Heart right ventricle (tissue), 16 donors: ENCODE results near the gene DNASE2. TPM values are rescaled to one million over a fixed set of nuclear protein-coding genes. Genes with fewer than 3 reads are reported as not detected.
"Not testable (repeated sequence)": the region's sequence is repeated elsewhere in the genome, so short reads cannot be mapped to it uniquely, and the experiment has no call there.

Source experiments
- ATAC-seq, 8 donors: fragments of 200-7000 bp; cut with Tn5 transposase; one replicate each; pipeline ENCODE4 v1.9.1; 2020; ENCODE audit warnings: mild to moderate bottlenecking in 8 of 8, moderate library complexity in 8 of 8, moderate number of reproducible peaks in 1 of 8
- DNase-seq, 2 donors: peaks; one replicate each; pipeline ENCODE4 v3.0.0-alpha.2; 2020
- H3K27ac ChIP-seq, 10 donors: fragments of 200-600 bp; sonication (generic) in 2 of 10; one replicate each; pipeline versions ENCODE4 v1.5.0 to v1.8.0; 2020 to 2022; ENCODE audit warnings: mild to moderate bottlenecking in 3 of 10
- H3K27me3 ChIP-seq, 7 donors: fragments of 200-600 bp; one replicate each; pipeline ENCODE4 v1.8.0; 2021 to 2022; ENCODE audit warnings: mild to moderate bottlenecking in 2 of 7
- H3K36me3 ChIP-seq, 9 donors: fragments of 200-600 bp; sonication (generic) in 1 of 9; one replicate each; pipeline versions ENCODE4 v1.5.0 to v1.8.0; 2020 to 2022; ENCODE audit warnings: mild to moderate bottlenecking in 2 of 9
- H3K4me1 ChIP-seq, 9 donors: fragments of 200-600 bp; sonication (generic) in 1 of 9; one replicate each; pipeline versions ENCODE4 v1.5.0 to v1.8.0; 2020 to 2022; ENCODE audit warnings: mild to moderate bottlenecking in 4 of 9
- H3K4me3 ChIP-seq, 10 donors: fragments of 200-600 bp; sonication (generic) in 2 of 10; one replicate each; pipeline versions ENCODE4 v1.5.0 to v1.8.0; 2020 to 2022; ENCODE audit warnings: mild to moderate bottlenecking in 7 of 10, moderate library complexity in 2 of 10
- H3K9me3 ChIP-seq, 11 donors: fragments of 200-600 bp in 10 of 11; sonication (generic) in 2 of 11; one replicate each; pipeline versions ENCODE4 v1.5.0 to v1.8.0; 2013 to 2022; ENCODE audit warnings: mild to moderate bottlenecking in 2 of 11, control low read depth in 1 of 11, moderate library complexity in 1 of 11
- WGBS, 2 donors: extraction: QIAGEN DNeasy Blood & Tissue Kit; methylation state at CpG; one replicate each; pipeline ENCODE4 v1.1.7; 2013; ENCODE audit warnings: inconsistent platforms in 1 of 2; 5-methylcytosine and 5-hydroxymethylcytosine counted together
- intact Hi-C, 10 donors: fragments of 100-400 bp; cut with DNase I; formaldehyde crosslinking; loops; one replicate each; pipeline versions ENCODE4 v1.11.1 to v1.14.2; 2022
- polyA plus RNA-seq, 2 donors: library from polyadenylated mRNA; stranded (reverse); fragments of 200-250 nt; gene quantifications; one replicate each; pipeline ENCODE4 v1.2.3, GENCODE V29; 2013
- total RNA-seq, 10 donors: library from RNA; stranded (reverse); fragmentation: NEBNext Ultra II Directional in 3 of 10; extraction: Animal tissue kit (Norgen Biotek cat#: 25700) in 3 of 10; gene quantifications; one replicate each; pipeline versions ENCODE4 v1.2.1 to v1.2.4, GENCODE V29; 2021 to 2023
- TF ChIP-seq, protein P1 (sequence below), 9 donors: fragments of 200-600 bp; sonication (generic) in 2 of 9; IDR thresholded peaks; one replicate each; pipeline versions ENCODE4 v1.5.0 to v1.8.0; 2021 to 2022; ENCODE audit warnings: antibody characterized with exemption in 9 of 9, mild to moderate bottlenecking in 5 of 9, moderate library complexity in 1 of 9
- donor health status: Arrhythmogenic right ventricular cardiomyopathy.
- donor health status: ischemic (EF 13 %, LVEDD 7.1; RV severe dilation, severe dysfunction).
- donor health status: healthy with polysubstance abuse.
- donor health status: DM: no; HTN: yes; CAD: no.
- donor health status: DM: no; HTN: no; CAD: no.
- donor health status: ischemic (EF 25% LVEDD 6.9; RV normal size, moderate dysfunction).
- donor health status: ischemic (EF 25% LVEDD 5.7; RV mildly dilated, moderate dysfunction).
- donor health status: healthy.
- donor health status: DM: yes; HTN: yes; CAD: no.
- donor health status: Ischemic cardiomyopathy.
- donor health status: ischemic (EF 35%, LVEDD 5.7; RV mildly dilated, moderate dysfunction).
- donor health status: nonischemic (EF 11% LVEDD 7.7; RV severe dilation, severe dysfunction).
- donor health status: DM: yes; HTN: yes; CAD: no.
- donor health status: PGD.
- donor health status: ischemic (EF 29% LVEDD 5.4; RV normal size, mild dysfunction).
- donor health status: nonischemic (EF 23%, LVEDD 6.1; RV moderate dilation, normal function).

The DNASE2 gene
- total and polyA plus RNA-seq, 12 donors = 10.5 to 34.9 (median 19.9) TPM

DNA sequence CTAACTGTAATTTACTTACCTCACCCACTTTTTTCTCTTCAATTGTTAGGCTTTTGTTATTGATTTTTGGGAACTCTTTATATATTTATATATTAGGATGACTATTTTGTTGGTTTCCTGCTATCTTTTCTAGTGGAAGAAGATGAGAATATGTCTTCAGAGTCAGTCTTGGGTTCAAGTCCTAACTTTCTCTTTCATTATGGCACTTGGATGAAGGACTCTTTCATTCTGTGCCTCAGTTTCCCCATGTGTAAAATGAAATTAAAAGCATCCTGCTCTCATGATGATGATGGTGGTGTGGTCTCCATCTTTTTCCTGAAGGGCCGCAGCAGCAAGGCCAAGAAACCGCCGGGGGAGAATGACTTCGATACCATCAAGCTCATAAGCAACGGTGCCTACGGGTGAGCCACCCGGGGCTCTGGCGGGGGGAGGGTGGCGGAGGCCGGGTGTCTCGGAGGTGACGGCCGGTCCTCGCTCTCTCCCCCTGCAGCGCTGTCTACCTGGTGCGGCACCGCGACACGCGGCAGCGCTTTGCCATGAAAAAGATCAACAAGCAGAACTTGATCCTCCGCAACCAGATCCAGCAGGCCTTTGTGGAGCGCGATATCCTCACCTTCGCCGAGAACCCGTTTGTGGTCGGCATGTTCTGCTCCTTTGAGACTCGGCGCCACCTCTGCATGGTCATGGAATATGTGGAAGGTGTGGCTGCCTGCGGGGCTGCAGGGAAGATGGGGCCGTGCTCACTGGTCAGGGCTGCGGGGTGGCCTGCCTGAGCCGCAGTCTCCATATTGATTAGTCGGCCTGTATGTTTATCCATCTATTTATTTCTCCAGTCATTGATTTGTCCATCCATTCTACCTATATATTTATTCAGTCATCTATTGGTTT, 23.0 kb downstream of the DNASE2 start:
- Histone ChIP-seq H3K4me3 (no peak overlapping the region), H3K27me3 (peaks cover 0 to 2% (median 0%) of the 10 kb centered on the region in 7 donors), H3K36me3 (no peaks in the 10 kb centered on the region), H3K27ac (no peak overlapping the region), H3K9me3 (peaks cover 0 to 24% (median 5%) of the 10 kb centered on the region in 11 donors), H3K4me1 (no peaks in the 10 kb centered on the region)
- ATAC-seq (no peak), DNase-seq (no peak)
- intact Hi-C loops = no loop called here
- 94% methylated on average over 35 of the region's 35 CpGs for WGBS, 2 donors
- TF ChIP-seq, protein P1, sequence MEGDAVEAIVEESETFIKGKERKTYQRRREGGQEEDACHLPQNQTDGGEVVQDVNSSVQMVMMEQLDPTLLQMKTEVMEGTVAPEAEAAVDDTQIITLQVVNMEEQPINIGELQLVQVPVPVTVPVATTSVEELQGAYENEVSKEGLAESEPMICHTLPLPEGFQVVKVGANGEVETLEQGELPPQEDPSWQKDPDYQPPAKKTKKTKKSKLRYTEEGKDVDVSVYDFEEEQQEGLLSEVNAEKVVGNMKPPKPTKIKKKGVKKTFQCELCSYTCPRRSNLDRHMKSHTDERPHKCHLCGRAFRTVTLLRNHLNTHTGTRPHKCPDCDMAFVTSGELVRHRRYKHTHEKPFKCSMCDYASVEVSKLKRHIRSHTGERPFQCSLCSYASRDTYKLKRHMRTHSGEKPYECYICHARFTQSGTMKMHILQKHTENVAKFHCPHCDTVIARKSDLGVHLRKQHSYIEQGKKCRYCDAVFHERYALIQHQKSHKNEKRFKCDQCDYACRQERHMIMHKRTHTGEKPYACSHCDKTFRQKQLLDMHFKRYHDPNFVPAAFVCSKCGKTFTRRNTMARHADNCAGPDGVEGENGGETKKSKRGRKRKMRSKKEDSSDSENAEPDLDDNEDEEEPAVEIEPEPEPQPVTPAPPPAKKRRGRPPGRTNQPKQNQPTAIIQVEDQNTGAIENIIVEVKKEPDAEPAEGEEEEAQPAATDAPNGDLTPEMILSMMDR (IDR thresholded peaks at IDR 0.05) = no peak

DNA sequence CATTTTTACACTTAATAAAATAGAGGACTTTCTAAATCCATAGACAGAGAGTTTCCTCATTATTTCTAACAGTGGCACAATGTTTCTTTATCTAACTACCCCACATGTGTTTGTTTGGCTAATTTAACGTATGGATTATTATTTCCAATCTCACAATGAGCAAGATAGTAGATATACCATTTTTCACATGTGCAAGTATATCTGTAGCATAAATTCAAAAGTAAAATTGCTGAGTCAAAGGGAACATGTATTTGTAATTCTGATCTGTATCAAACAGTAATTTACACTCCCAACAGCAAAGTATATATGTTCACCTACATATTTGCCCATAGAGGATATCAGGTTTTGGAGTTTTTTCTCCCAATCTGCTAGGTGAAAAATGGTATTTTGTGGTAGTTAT, 24.6 kb downstream of the DNASE2 start:
- intact Hi-C loops = no loop called here
- no peak overlapping the region for H3K4me3 ChIP-seq
- TF ChIP-seq, protein P1 (IDR thresholded peaks at IDR 0.05) = no peak
- no peak overlapping the region for H3K27ac ChIP-seq
- WGBS, 2 donors = 71 to 81% methylated on average over 1 of the region's 1 CpG
- H3K27me3 ChIP-seq = no peaks in the 10 kb centered on the region
- no peaks in the 10 kb centered on the region for H3K4me1 ChIP-seq
- H3K36me3 ChIP-seq = no peaks in the 10 kb centered on the region
- DNase-seq (no peak), ATAC-seq (no peak)
- peaks cover 0 to 24% (median 5%) of the 10 kb centered on the region in 11 donors for H3K9me3 ChIP-seq

DNA sequence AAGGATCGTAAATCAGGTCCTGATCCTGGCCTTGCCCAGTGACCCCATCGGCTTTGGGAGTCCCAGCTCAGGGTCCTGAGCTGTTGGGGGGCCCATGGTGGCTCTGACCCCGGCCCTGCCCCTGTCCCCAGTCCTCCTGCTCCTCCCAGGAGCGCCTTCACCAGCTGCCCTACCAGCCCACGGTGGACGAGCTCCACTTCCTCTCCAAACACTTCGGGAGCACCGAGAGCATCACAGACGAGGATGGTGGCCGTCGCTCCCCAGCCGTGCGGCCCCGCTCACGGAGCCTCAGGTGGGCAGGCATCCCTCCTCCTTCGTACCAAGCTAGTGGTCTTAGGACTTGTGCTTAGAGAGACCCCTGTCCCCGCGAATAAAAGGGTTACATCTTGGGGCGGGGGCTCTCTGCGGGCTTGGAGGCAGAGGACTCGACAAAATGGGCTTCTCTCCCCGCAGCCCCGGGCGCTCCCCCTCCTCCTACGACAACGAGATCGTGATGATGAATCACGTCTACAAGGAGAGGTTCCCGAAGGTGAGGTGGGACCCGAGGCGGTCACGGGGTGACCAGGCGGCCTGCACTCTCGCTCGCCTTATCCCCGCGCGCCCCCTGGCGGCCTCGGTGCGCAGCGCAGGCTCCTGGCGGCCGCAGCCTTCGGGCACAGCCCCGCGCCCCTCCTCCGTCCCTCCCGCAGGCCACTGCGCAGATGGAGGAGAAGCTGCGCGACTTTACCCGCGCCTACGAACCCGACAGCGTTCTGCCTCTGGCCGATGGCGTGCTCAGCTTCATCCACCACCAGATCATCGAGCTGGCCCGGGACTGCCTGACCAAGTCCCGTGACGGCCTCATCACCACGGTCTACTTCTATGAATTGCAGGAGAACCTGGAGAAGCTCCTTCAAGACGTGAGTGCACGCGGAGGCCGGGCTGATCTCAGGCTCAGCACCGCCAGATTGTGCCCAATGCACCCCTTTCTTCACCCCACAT, 33.8 kb downstream of the DNASE2 start:
- peaks cover 0 to 49% (median 34%) of the 10 kb centered on the region in 7 donors for H3K27me3 ChIP-seq
- no peak overlapping the region for H3K27ac ChIP-seq
- intact Hi-C loops = loop anchor here in 8 of 10 donors (2.0 to 10.0 kb wide), 9 partner anchors 73 to 285 kb away; partner anchors contain the start of gene HOOK2 (in 1 of the 8)
- no peaks in the 10 kb centered on the region for H3K36me3 ChIP-seq
- H3K4me3 ChIP-seq = peak overlapping the region in 8 of 10 donors; percentile 10 to 45 (median 26)
- ATAC-seq = peak; percentile 95 to 98 (median 96)
- H3K9me3 ChIP-seq = no peaks in the 10 kb centered on the region
- peaks cover 0 to 10% (median 5%) of the 10 kb centered on the region in 9 donors for H3K4me1 ChIP-seq
- WGBS, 2 donors = 14 to 15% methylated on average over 68 to 69 of the region's 69 CpGs
- peak; percentile 68 to 89 for DNase-seq
- TF ChIP-seq, protein P1 (IDR thresholded peaks at IDR 0.05) = peak; percentile 98 to 100 (median 99)

DNA sequence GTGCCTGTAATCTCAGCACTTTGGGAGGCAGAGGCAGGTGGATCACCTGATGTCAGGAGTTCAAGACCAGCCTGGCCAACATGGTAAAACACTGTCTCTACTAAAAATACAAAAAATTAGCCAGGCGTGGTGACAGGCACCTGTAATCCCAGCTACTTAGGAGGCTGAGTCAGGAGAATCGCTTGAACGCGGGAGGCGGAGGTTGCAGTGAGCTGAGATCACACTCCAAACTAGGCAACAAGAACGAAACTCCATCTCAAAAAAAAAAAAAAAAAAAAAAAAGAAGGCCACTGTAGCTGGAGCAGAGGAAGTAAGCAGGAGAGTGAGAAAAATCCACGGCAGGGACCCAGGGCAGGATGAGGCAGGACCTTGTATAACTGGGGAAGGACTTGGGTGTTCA, 34.6 kb downstream of the DNASE2 start:
- not testable (repeated sequence) for H3K9me3 ChIP-seq, H3K36me3 ChIP-seq, H3K4me3 ChIP-seq, H3K27ac ChIP-seq, DNase-seq, ATAC-seq
- Histone ChIP-seq H3K4me1 (peaks cover 0 to 10% (median 5%) of the 10 kb centered on the region in 9 donors), H3K27me3 (peaks cover 0 to 57% (median 42%) of the 10 kb centered on the region in 7 donors)
- intact Hi-C loops = loop anchor here in 8 of 10 donors (2.0 to 10.0 kb wide), 9 partner anchors 72 to 284 kb away; partner anchors contain the start of gene HOOK2 (in 1 of the 8)
- whole genome bisulfite sequencing, 2 donors = 84 to 87% methylated on average over 7 of the region's 7 CpGs
